Sigmoid colon (tissue), 4 donors: ENCODE results near the gene HIF3A.

ENCODE experiments used
- POLR2A ChIP-seq, 2 donors: fragments of 450-650 bp; IDR thresholded peaks; one replicate each; pipeline ENCODE4 v1.6.1; 2016; ENCODE audit warnings: antibody characterized with exemption in 2 of 2, mild to moderate bottlenecking in 2 of 2, moderate library complexity in 2 of 2
- POLR2AphosphoS5 ChIP-seq, 4 donors: sonication (generic); formaldehyde crosslinking; IDR thresholded peaks; one replicate each; pipeline ENCODE4 v1.6.1; 2017; ENCODE audit warnings: antibody characterized with exemption in 4 of 4
- TF ChIP-seq, protein P1 (sequence below), 4 experiments: fragments of 450-650 bp in 3 of 4; fragments of 200-600 bp in 1 of 4; IDR thresholded peaks; one replicate each; pipeline ENCODE4 v1.5.1; 2016 to 2019; ENCODE audit warnings: antibody characterized with exemption in 4 of 4, mild to moderate bottlenecking in 3 of 4, moderate library complexity in 2 of 4

GRCh38 chr19:46350029-46350757 lies 53.4 kb downstream of the HIF3A start:
- TF ChIP-seq, protein P1, sequence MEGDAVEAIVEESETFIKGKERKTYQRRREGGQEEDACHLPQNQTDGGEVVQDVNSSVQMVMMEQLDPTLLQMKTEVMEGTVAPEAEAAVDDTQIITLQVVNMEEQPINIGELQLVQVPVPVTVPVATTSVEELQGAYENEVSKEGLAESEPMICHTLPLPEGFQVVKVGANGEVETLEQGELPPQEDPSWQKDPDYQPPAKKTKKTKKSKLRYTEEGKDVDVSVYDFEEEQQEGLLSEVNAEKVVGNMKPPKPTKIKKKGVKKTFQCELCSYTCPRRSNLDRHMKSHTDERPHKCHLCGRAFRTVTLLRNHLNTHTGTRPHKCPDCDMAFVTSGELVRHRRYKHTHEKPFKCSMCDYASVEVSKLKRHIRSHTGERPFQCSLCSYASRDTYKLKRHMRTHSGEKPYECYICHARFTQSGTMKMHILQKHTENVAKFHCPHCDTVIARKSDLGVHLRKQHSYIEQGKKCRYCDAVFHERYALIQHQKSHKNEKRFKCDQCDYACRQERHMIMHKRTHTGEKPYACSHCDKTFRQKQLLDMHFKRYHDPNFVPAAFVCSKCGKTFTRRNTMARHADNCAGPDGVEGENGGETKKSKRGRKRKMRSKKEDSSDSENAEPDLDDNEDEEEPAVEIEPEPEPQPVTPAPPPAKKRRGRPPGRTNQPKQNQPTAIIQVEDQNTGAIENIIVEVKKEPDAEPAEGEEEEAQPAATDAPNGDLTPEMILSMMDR (IDR thresholded peaks at IDR 0.05), result no peak
- TF ChIP-seq POLR2AphosphoS5 (IDR thresholded peaks at IDR 0.05) (no peak), POLR2A (IDR thresholded peaks at IDR 0.05) (no peak)
